Measurements from ENCODE around the gene ADGRA1. TPM values are rescaled to one million over a fixed set of nuclear protein-coding genes. Genes with fewer than 3 reads are reported as not detected.

Gene ADGRA1
- total and polyA plus RNA-seq, 3 experiments from 2014 or later, result not detected

DNA sequence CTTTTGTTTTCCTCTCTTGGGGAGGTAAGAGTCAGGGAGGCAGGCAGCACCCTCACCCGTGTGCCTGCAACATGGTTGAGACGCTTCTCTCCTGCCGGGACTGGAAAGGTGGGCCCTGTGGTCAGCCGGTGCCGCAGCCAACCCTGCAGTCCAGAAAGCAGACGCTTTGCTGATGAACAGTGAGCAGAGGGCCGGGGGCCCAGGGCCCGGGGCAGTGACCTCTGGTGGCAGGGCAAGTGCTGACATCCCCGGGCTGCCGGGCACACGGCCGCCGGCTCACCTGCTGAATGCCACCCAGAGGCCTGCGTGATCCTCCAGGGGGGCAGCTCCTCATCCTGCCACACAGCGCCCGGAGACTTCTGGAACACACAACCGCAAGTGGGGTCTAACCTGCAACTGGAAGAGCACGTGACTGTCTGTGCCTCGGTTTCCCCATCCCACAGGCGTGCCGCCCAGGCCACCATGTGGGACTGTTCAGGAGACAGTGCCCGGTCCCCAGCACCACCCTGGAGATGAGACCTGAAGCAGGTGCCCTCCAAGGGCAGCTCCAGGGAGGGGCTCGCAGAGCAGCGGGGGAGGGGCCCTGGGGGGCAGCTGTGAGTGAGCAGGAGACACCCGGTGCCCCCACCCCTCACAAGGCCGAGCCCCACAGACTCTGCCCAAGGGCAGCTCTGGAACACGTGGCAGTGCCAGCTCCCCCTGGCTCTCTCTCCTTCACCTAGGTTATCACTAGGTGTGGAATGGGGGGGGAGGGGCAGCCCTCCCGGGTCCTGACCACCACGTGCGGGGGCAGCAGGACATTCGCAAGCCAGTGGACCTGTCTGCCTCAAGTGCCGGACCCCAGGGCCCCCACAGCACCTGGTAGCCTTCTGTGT lies 2.2 kb upstream of the ADGRA1 start:
- H3K27ac ChIP-seq (ENCODE audit: low read depth, low read length), result no peak overlapping the region
- no peaks in the 10 kb centered on the region for H3K36me3 ChIP-seq (ENCODE audit: insufficient read depth, low read length)
- no peak overlapping the region for H3K4me3 Mint-ChIP-seq
- CTCF ChIA-PET, result no interaction called here
- no peaks in the 10 kb centered on the region for H3K9me3 Mint-ChIP-seq
- H3K27me3 Mint-ChIP-seq, result peaks cover 8 to 19% of the 10 kb centered on the region in 2 donors
- H3K9me3 ChIP-seq (ENCODE audit: low read length), result no peaks in the 10 kb centered on the region
- no peaks in the 10 kb centered on the region for H3K4me1 ChIP-seq (ENCODE audit: insufficient read depth, low read length)
- H3K27me3 ChIP-seq (ENCODE audit: insufficient read depth, low read length, poor library complexity, severe bottlenecking), result no peaks in the 10 kb centered on the region
- H3K4me1 Mint-ChIP-seq, result peaks cover 0 to 2% (median 0%) of the 10 kb centered on the region in 3 donors
- H3K4me3 ChIP-seq (ENCODE audit: low read length), result no peak overlapping the region
- H3K36me3 Mint-ChIP-seq, result no peaks in the 10 kb centered on the region
- POLR2A ChIA-PET, result no interaction called here
- no peak for DNase-seq
- H3K27ac Mint-ChIP-seq, result no peak overlapping the region

DNA sequence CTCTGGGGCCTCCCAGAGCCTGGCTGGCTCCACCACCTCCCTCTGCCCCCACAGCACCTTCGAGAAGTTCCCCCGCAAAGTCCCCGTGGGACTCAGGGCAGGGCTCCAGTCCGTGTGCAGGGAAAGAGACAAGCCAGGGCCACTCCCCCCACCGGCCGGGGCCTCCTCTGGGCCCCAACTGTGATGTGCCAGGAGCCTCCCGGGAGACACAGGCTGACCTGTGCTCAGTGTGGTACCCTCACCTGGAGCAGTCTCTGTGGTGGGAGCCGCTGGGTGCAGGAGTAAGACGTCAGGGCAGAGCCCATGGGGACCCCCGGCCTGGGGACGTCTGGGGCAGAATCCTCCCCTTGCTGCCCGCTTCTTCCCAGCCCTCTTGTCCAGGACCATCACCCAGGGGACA lies 1.5 kb upstream of the ADGRA1 start:
- Mint-ChIP-seq H3K4me1 (peaks cover 0 to 2% (median 0%) of the 10 kb centered on the region in 3 donors), H3K27ac (no peak overlapping the region), H3K27me3 (peaks cover 8 to 21% of the 10 kb centered on the region in 2 donors), H3K36me3 (no peaks in the 10 kb centered on the region), H3K9me3 (no peaks in the 10 kb centered on the region), H3K4me3 (no peak overlapping the region)
- Histone ChIP-seq H3K27ac (ENCODE audit: low read depth, low read length) (no peak overlapping the region), H3K4me1 (ENCODE audit: insufficient read depth, low read length) (no peaks in the 10 kb centered on the region), H3K9me3 (ENCODE audit: low read length) (no peaks in the 10 kb centered on the region), H3K36me3 (ENCODE audit: insufficient read depth, low read length) (no peaks in the 10 kb centered on the region), H3K4me3 (ENCODE audit: low read length) (no peak overlapping the region), H3K27me3 (ENCODE audit: insufficient read depth, low read length, poor library complexity, severe bottlenecking) (no peaks in the 10 kb centered on the region)
- DNase-seq, result no peak
- POLR2A ChIA-PET, result no interaction called here
- CTCF ChIA-PET, result no interaction called here

DNA sequence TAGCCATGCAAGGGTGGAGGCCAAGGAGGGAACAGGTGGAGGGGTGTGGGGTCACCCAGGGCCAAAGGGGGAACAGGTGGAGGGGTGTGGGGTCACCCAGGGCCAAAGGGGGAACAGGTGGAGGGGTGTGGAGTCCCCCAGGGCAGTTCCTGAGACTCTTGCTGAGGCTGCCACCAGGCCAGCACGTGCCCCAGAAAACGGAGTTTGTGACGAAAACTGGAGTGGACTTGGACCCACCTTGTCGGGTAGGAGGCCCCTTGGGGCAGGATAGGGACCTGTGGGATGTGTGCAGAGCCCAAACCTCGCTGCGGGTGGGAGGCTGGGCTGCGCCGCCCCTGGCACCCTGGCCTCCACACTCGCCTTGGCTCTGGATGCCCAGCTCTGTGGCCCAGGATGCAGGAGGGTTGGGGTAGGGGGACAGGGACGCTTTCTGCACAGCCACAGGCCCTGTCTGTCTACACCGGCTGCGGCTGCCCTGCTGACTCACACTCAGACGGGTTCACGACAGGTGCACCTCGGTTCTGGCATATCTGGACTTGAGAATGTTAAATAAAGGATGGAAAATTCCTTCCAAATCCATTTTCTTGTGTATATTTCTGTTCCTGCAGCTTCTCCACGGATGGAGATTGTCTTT lies 562 bp upstream of the ADGRA1 start:
- H3K4me1 Mint-ChIP-seq, result peaks cover 0 to 2% (median 0%) of the 10 kb centered on the region in 3 donors
- DNase-seq, result no peak
- H3K27me3 ChIP-seq (ENCODE audit: insufficient read depth, low read length, poor library complexity, severe bottlenecking), result no peaks in the 10 kb centered on the region
- no peaks in the 10 kb centered on the region for H3K9me3 ChIP-seq (ENCODE audit: low read length)
- no peaks in the 10 kb centered on the region for H3K9me3 Mint-ChIP-seq
- no peak overlapping the region for H3K27ac Mint-ChIP-seq
- H3K4me3 Mint-ChIP-seq, result no peak overlapping the region
- no peaks in the 10 kb centered on the region for H3K36me3 Mint-ChIP-seq
- peaks cover 10 to 23% of the 10 kb centered on the region in 2 donors for H3K27me3 Mint-ChIP-seq
- no peaks in the 10 kb centered on the region for H3K4me1 ChIP-seq (ENCODE audit: insufficient read depth, low read length)
- H3K27ac ChIP-seq (ENCODE audit: low read depth, low read length), result no peak overlapping the region
- no peak overlapping the region for H3K4me3 ChIP-seq (ENCODE audit: low read length)
- ChIA-PET CTCF (no interaction called here), POLR2A (no interaction called here)
- no peaks in the 10 kb centered on the region for H3K36me3 ChIP-seq (ENCODE audit: insufficient read depth, low read length)

DNA sequence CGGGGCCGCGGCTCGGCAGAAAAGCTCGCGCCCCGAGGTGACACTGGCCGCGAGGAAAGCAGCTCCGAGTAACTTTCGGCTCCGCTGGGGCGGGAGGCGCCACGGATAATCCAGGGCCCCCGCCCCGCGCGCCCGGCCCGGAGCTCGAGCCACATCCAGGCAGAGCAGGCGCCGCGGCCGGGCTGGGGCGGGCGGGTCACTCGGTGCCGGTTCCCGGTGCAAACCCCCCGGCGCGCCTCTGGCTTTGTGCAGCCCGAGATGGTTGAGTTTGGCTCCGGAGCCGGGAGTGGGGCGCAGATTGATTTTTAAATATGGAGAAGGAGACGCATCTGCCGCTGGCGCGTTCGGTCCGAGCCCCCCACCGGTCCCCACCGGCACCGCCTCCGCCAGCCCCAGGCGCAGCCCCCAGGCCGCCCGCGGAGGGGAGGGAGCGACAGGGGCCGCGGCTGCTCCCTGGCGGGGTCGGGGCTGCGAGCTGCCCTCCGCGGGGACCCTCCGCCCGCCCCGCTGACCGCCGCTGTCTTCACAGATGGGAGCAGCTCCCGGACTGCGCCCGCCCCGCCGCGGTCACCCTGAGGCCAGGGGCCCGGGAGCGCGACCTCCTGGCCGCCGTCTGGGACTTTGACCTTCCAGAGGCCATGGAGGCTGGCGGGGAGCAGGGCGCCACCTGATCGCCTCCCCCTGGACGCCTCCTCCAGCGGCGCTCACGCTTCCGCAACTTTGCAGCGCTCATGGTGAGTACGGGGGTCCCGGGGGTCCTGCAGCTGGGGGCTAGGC lies 643 bp downstream of the ADGRA1 start:
- Histone ChIP-seq H3K9me3 (ENCODE audit: low read length) (no peaks in the 10 kb centered on the region), H3K27ac (ENCODE audit: low read depth, low read length) (no peak overlapping the region), H3K4me3 (ENCODE audit: low read length) (no peak overlapping the region), H3K4me1 (ENCODE audit: insufficient read depth, low read length) (no peaks in the 10 kb centered on the region), H3K27me3 (ENCODE audit: insufficient read depth, low read length, poor library complexity, severe bottlenecking) (no peaks in the 10 kb centered on the region), H3K36me3 (ENCODE audit: insufficient read depth, low read length) (no peaks in the 10 kb centered on the region)
- no peaks in the 10 kb centered on the region for H3K36me3 Mint-ChIP-seq
- H3K27me3 Mint-ChIP-seq, result peaks cover 11 to 23% of the 10 kb centered on the region in 2 donors
- ChIA-PET CTCF (no interaction called here), POLR2A (no interaction called here)
- no peaks in the 10 kb centered on the region for H3K9me3 Mint-ChIP-seq
- H3K4me3 Mint-ChIP-seq, result no peak overlapping the region
- peaks cover 0 to 2% (median 0%) of the 10 kb centered on the region in 3 donors for H3K4me1 Mint-ChIP-seq
- H3K27ac Mint-ChIP-seq, result no peak overlapping the region
- DNase-seq, result no peak

DNA sequence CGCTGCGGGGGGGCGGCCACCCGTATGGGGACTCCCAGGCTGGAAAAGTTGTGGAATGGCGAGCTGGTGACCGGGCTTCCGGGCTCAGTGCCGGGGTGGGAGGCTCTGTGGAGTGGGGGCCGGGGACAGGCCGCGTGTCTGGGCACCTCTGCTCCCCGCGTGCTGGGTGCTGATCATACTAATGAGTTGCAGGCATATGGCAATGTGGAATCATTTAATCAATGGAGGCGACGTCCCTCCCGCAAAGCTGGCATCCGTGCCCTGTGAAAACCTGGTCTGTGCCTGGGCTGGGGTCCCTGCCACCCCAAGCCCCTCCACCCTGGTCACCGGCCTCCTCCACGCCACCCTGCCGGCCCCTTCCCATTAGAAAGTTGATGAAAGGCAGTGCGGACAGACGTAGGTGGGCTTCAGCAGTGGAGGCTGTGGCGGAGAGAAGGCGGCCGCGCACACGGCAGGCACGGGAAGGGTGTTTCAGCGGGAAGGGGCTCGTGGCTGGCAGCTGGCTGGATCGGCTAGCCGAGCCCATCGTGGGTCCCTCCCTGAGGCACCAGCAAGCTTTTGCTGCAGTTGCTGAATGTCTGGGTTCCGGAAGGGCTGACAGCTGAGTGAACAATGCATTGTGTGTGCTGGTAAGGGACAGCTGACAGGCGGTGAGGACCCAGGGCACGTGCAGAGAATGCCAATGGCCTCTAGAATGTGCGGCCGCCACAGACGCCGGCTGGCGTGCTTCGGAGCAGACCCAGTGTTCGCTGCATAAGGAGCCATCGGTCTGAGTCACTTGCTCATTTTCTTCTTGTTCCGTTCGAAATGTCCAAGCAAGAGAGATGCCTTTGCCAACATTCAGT lies 1.5 kb downstream of the ADGRA1 start:
- Histone ChIP-seq H3K27ac (ENCODE audit: low read depth, low read length) (no peak overlapping the region), H3K27me3 (ENCODE audit: insufficient read depth, low read length, poor library complexity, severe bottlenecking) (no peaks in the 10 kb centered on the region), H3K9me3 (ENCODE audit: low read length) (no peaks in the 10 kb centered on the region), H3K4me3 (ENCODE audit: low read length) (no peak overlapping the region), H3K4me1 (ENCODE audit: insufficient read depth, low read length) (no peaks in the 10 kb centered on the region), H3K36me3 (ENCODE audit: insufficient read depth, low read length) (no peaks in the 10 kb centered on the region)
- Mint-ChIP-seq H3K4me3 (no peak overlapping the region), H3K27me3 (peaks cover 9 to 21% of the 10 kb centered on the region in 2 donors), H3K9me3 (no peaks in the 10 kb centered on the region), H3K36me3 (no peaks in the 10 kb centered on the region), H3K27ac (no peak overlapping the region), H3K4me1 (peaks cover 0 to 2% (median 0%) of the 10 kb centered on the region in 3 donors)
- POLR2A ChIA-PET, result no interaction called here
- no peak for DNase-seq
- CTCF ChIA-PET, result no interaction called here

DNA sequence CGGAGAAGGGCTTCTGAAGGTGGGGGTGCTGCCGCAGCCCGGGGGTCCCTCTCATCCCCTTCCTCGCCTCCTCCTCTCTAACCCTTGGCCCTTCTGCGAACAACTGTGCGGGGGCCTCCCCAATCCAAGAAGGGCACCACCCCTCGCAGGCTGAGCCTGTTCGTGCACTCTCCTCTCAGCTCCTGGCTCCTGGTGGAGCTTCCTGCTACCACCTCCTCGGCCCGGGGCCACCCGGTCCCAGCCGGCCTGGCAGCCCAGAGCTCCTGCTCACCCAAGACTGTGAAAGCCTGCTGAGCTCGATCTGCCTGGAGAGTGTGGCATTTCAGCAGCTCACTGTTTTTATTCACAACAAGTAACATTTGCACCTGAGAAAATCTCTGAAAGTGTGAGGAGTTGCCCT lies 2.4 kb downstream of the ADGRA1 start:
- CTCF ChIA-PET, result no interaction called here
- no peak overlapping the region for H3K4me3 Mint-ChIP-seq
- H3K9me3 Mint-ChIP-seq, result no peaks in the 10 kb centered on the region
- POLR2A ChIA-PET, result no interaction called here
- H3K4me1 ChIP-seq (ENCODE audit: insufficient read depth, low read length), result no peaks in the 10 kb centered on the region
- H3K27me3 ChIP-seq (ENCODE audit: insufficient read depth, low read length, poor library complexity, severe bottlenecking), result no peaks in the 10 kb centered on the region
- no peaks in the 10 kb centered on the region for H3K36me3 ChIP-seq (ENCODE audit: insufficient read depth, low read length)
- no peak overlapping the region for H3K27ac ChIP-seq (ENCODE audit: low read depth, low read length)
- peaks cover 0 to 2% (median 0%) of the 10 kb centered on the region in 3 donors for H3K4me1 Mint-ChIP-seq
- no peaks in the 10 kb centered on the region for H3K9me3 ChIP-seq (ENCODE audit: low read length)
- no peak for DNase-seq
- no peak overlapping the region for H3K4me3 ChIP-seq (ENCODE audit: low read length)
- no peak overlapping the region for H3K27ac Mint-ChIP-seq
- peaks cover 9 to 16% of the 10 kb centered on the region in 2 donors for H3K27me3 Mint-ChIP-seq
- no peaks in the 10 kb centered on the region for H3K36me3 Mint-ChIP-seq

DNA sequence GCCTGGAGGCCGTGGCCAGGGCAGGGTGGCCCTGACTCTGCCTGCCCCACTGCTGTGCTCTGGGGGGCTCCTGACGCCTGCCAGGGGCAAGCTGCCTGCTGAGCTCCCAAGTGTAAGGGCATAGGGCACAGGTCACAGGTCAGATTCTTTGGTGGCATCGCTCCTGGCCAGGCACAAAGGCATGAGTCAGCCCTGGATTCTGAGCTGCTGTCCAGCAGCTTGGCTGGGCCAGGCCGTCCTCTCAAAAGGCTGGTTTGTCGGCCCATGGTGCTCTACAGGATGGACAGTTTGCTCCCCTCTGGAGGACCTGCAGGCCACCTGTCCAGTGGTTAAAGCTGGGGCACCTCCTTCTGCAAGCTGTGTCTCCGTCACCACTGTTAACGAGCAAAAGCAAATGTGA lies 2.9 kb downstream of the ADGRA1 start:
- CTCF ChIA-PET, result no interaction called here
- no peaks in the 10 kb centered on the region for H3K36me3 ChIP-seq (ENCODE audit: insufficient read depth, low read length)
- H3K27me3 Mint-ChIP-seq, result peaks cover 9 to 15% of the 10 kb centered on the region in 2 donors
- no peak overlapping the region for H3K4me3 Mint-ChIP-seq
- H3K4me1 ChIP-seq (ENCODE audit: insufficient read depth, low read length), result no peaks in the 10 kb centered on the region
- POLR2A ChIA-PET, result no interaction called here
- H3K9me3 Mint-ChIP-seq, result no peaks in the 10 kb centered on the region
- H3K36me3 Mint-ChIP-seq, result no peaks in the 10 kb centered on the region
- peaks cover 0 to 2% (median 0%) of the 10 kb centered on the region in 3 donors for H3K4me1 Mint-ChIP-seq
- no peak for DNase-seq
- H3K27ac ChIP-seq (ENCODE audit: low read depth, low read length), result no peak overlapping the region
- H3K27me3 ChIP-seq (ENCODE audit: insufficient read depth, low read length, poor library complexity, severe bottlenecking), result no peaks in the 10 kb centered on the region
- no peaks in the 10 kb centered on the region for H3K9me3 ChIP-seq (ENCODE audit: low read length)
- H3K4me3 ChIP-seq (ENCODE audit: low read length), result no peak overlapping the region
- no peak overlapping the region for H3K27ac Mint-ChIP-seq
